ENCODE results near the gene PROK2.

The PROK2 gene

GRCh38 chr3:71771884-71772283 lies 13.1 kb downstream of the PROK2 start:
- Histone ChIP-seq H3K27me3 (ENCODE audit: low read length) (no peaks in the 10 kb centered on the region), H3K79me2 (ENCODE audit: insufficient read depth, low read length) (no peaks in the 10 kb centered on the region)
- TF ChIP-seq, protein P1, sequence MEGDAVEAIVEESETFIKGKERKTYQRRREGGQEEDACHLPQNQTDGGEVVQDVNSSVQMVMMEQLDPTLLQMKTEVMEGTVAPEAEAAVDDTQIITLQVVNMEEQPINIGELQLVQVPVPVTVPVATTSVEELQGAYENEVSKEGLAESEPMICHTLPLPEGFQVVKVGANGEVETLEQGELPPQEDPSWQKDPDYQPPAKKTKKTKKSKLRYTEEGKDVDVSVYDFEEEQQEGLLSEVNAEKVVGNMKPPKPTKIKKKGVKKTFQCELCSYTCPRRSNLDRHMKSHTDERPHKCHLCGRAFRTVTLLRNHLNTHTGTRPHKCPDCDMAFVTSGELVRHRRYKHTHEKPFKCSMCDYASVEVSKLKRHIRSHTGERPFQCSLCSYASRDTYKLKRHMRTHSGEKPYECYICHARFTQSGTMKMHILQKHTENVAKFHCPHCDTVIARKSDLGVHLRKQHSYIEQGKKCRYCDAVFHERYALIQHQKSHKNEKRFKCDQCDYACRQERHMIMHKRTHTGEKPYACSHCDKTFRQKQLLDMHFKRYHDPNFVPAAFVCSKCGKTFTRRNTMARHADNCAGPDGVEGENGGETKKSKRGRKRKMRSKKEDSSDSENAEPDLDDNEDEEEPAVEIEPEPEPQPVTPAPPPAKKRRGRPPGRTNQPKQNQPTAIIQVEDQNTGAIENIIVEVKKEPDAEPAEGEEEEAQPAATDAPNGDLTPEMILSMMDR (IDR thresholded peaks at IDR 0.05; ENCODE audit: insufficient read depth, low read length, poor library complexity, severe bottlenecking), result no peak
- TF ChIP-seq EZH2phosphoT487 (conservative IDR thresholded peaks at IDR 0.05; ENCODE audit: low read length), result no peak

DNA sequence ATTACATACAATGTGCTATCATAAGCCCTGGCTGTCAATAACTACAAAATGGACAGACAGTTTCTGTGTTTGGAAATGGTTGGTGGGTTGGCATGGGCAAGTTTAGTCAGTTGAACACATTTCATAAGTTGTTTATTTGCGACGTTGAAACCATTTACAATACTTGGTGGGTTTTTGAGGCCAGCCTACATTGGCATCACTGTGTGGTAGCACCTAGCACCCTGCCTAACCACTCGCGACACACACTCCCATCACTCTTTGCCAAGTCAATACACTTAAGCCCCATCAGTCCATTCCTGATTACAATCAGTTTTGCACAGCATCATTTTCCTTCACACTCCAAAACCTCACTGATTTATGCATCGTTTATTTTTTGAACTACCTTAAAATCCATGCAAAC lies 13.8 kb downstream of the PROK2 start:
- H4K20me1 ChIP-seq (ENCODE audit: low read depth, low read length), result no peaks in the 10 kb centered on the region
- no peak overlapping the region for H2AFZ ChIP-seq (ENCODE audit: low read depth, low read length, severe bottlenecking)
- no peaks in the 10 kb centered on the region for H3K27me3 ChIP-seq (ENCODE audit: low read length)
- no peak overlapping the region for H3K27ac ChIP-seq (ENCODE audit: low read depth, low read length)
- H3K9me3 ChIP-seq (ENCODE audit: insufficient read depth, low read length), result no peaks in the 10 kb centered on the region
- H3K79me2 ChIP-seq (ENCODE audit: insufficient read depth, low read length), result no peaks in the 10 kb centered on the region
- no peak overlapping the region for H3K9ac ChIP-seq (ENCODE audit: low read length)
- H3K36me3 ChIP-seq (ENCODE audit: low read length), result no peaks in the 10 kb centered on the region
- H3K9me2 ChIP-seq (replicated peaks; ENCODE audit: insufficient read depth, low read length), result no peaks in the 10 kb centered on the region
- TF ChIP-seq, protein P1 (IDR thresholded peaks at IDR 0.05; ENCODE audit: insufficient read depth, low read length, poor library complexity, severe bottlenecking), result no peak
- no peak for TF ChIP-seq EZH2phosphoT487 (conservative IDR thresholded peaks at IDR 0.05; ENCODE audit: low read length)
- no peak overlapping the region for H3K4me3 ChIP-seq (ENCODE audit: insufficient read depth, low read length, poor library complexity, severe bottlenecking)
- H3K4me2 ChIP-seq (ENCODE audit: low read depth, low read length, poor library complexity, severe bottlenecking), result no peak overlapping the region
- no peaks in the 10 kb centered on the region for H3F3A ChIP-seq (ENCODE audit: insufficient read depth)

More at GRCh38 chr3:71771884-71772283, 13.1 kb downstream of the PROK2 start:
- no peaks in the 10 kb centered on the region for H3K36me3 ChIP-seq (ENCODE audit: low read length)
- H3K9me3 ChIP-seq (ENCODE audit: insufficient read depth, low read length), result no peaks in the 10 kb centered on the region
- no peak overlapping the region for H3K4me3 ChIP-seq (ENCODE audit: insufficient read depth, low read length, poor library complexity, severe bottlenecking)
- H3K9ac ChIP-seq (ENCODE audit: low read length), result no peak overlapping the region
- no peak overlapping the region for H2AFZ ChIP-seq (ENCODE audit: low read depth, low read length, severe bottlenecking)
- no peak overlapping the region for H3K27ac ChIP-seq (ENCODE audit: low read depth, low read length)
- no peaks in the 10 kb centered on the region for H4K20me1 ChIP-seq (ENCODE audit: low read depth, low read length)
- H3K4me2 ChIP-seq (ENCODE audit: low read depth, low read length, poor library complexity, severe bottlenecking), result no peak overlapping the region
- no peaks in the 10 kb centered on the region for H3K9me2 ChIP-seq (replicated peaks; ENCODE audit: insufficient read depth, low read length)
- H3F3A ChIP-seq (ENCODE audit: insufficient read depth), result no peaks in the 10 kb centered on the region

GRCh38 chr3:71763426-71763825 lies 21.5 kb downstream of the PROK2 start:
- Histone ChIP-seq H4K20me1 (ENCODE audit: low read depth, low read length) (no peaks in the 10 kb centered on the region), H3K9me2 (replicated peaks; ENCODE audit: insufficient read depth, low read length) (no peaks in the 10 kb centered on the region), H2AFZ (ENCODE audit: low read depth, low read length, severe bottlenecking) (no peak overlapping the region), H3K4me2 (ENCODE audit: low read depth, low read length, poor library complexity, severe bottlenecking) (no peak overlapping the region), H3K27me3 (ENCODE audit: low read length) (no peaks in the 10 kb centered on the region), H3K27ac (ENCODE audit: low read depth, low read length) (no peak overlapping the region), H3K36me3 (ENCODE audit: low read length) (no peaks in the 10 kb centered on the region), H3F3A (ENCODE audit: insufficient read depth) (no peaks in the 10 kb centered on the region), H3K4me3 (ENCODE audit: insufficient read depth, low read length, poor library complexity, severe bottlenecking) (no peak overlapping the region), H3K79me2 (ENCODE audit: insufficient read depth, low read length) (no peaks in the 10 kb centered on the region), H3K9me3 (ENCODE audit: insufficient read depth, low read length) (no peaks in the 10 kb centered on the region), H3K9ac (ENCODE audit: low read length) (no peak overlapping the region)
- TF ChIP-seq, protein P1 (IDR thresholded peaks at IDR 0.05; ENCODE audit: insufficient read depth, low read length, poor library complexity, severe bottlenecking), result no peak
- no peak for TF ChIP-seq EZH2phosphoT487 (conservative IDR thresholded peaks at IDR 0.05; ENCODE audit: low read length)
